ENCODE results near the gene ZNF385A.

- TF ChIP-seq CTCF (IDR thresholded peaks at IDR 0.05; ENCODE audit: insufficient read depth, low read depth, low read length) = no peak
- no peak for TF ChIP-seq EZH2 (IDR thresholded peaks at IDR 0.05; ENCODE audit: insufficient read depth, low read length)
Measured at GRCh38 chr12:54386403-54387113, 2.0 kb upstream of the ZNF385A start.
